HG03558 (cell line): ENCODE data around the gene MAP6.

Experiments used
- ATAC-seq: cut with Tn5 transposase; IDR thresholded peaks from one replicate; pipeline ENCODE4 v1.9.1; 2021; ENCODE audit warnings: moderate number of reproducible peaks; ENCODE audit not compliant: unreplicated experiment; ENCODE audit errors: extremely low read depth

Gene MAP6

GRCh38 chr11:75558939-75559843, 109.6 kb downstream of the MAP6 start:
- no peak for ATAC-seq

GRCh38 chr11:75557666-75558494, 111.0 kb downstream of the MAP6 start:
- ATAC-seq = no peak

- ATAC-seq = no peak
Measured at GRCh38 chr11:75556275-75556674, 112.6 kb downstream of the MAP6 start.

- ATAC-seq = no peak
Measured at GRCh38 chr11:75555079-75555811, 113.6 kb downstream of the MAP6 start.

- no peak for ATAC-seq
Measured at GRCh38 chr11:75554258-75555022, 114.4 kb downstream of the MAP6 start.

GRCh38 chr11:75553889-75554257, 115.0 kb downstream of the MAP6 start:
- ATAC-seq = no peak

- ATAC-seq = no peak
Measured at GRCh38 chr11:75553182-75553581, 115.7 kb downstream of the MAP6 start.

- no peak for ATAC-seq
Measured at GRCh38 chr11:75549370-75549958, 119.4 kb downstream of the MAP6 start.

GRCh38 chr11:75548595-75549272, 120.1 kb downstream of the MAP6 start:
- no peak for ATAC-seq

- no peak for ATAC-seq
Measured at GRCh38 chr11:75547617-75548058, 121.2 kb downstream of the MAP6 start.

- ATAC-seq = no peak
Measured at GRCh38 chr11:75547177-75547576, 121.7 kb downstream of the MAP6 start.

- no peak for ATAC-seq
Measured at GRCh38 chr11:75543806-75544205, 125.0 kb downstream of the MAP6 start.

GRCh38 chr11:75542088-75542438, 126.8 kb downstream of the MAP6 start:
- ATAC-seq = no peak

GRCh38 chr11:75541193-75542087, 127.4 kb downstream of the MAP6 start:
- no peak for ATAC-seq

GRCh38 chr11:75539459-75540334, 129.1 kb downstream of the MAP6 start:
- ATAC-seq = no peak

- no peak for ATAC-seq
Measured at GRCh38 chr11:75538150-75538942, 130.5 kb downstream of the MAP6 start.
